GM10248 (cell line): ENCODE results near the gene BLMH.

ENCODE experiments used
- CTCF ChIA-PET: fragments of 300-600 bp; sonication (Branson Sonifier 250); formaldehyde crosslinking; extraction: SDS; loops from one replicate; lab custom pipeline; 2021; ENCODE audit warnings: antibody characterized with exemption; lab: Yijun Ruan, JAX
- POLR2A ChIA-PET: fragments of 350-650 bp; sonication (Branson Sonifier 250); formaldehyde crosslinking; extraction: SDS; loops from one replicate; lab custom pipeline; 2020; ENCODE audit warnings: antibody characterized with exemption; lab: Yijun Ruan, JAX
- DNase-seq: peaks from one replicate; pipeline ENCODE4 v3.0.0; 2012; ENCODE audit errors: extremely low spot score
- TF ChIP-seq, protein P1 (sequence below): IDR thresholded peaks from 2 replicates; pipeline ENCODE4 v1.5.1; 2012; ENCODE audit warnings: mild to moderate bottlenecking, low read depth; ENCODE audit errors: extremely low read depth, missing control alignments, control extremely low read depth

The BLMH gene

DNA sequence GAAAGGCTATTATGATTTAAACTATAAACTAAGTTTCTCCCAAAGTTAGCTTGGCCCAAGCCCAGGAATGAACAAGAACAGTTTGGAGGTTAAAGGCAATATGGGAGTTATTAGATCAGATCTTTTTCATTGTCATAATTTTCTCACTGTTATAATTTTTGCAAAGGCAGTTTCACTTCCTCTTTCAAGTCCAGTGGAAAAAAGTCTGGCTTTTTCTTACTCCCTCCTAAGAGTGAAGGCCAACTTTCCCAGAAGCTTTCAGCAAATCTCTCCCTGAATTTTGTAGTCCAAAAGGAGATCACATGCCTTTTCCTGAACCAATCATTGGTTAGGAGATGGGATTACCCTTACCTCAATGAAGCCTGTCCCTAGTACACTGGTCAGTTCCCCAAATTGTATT lies 9.1 kb upstream of the BLMH start:
- ChIA-PET CTCF (no interaction called here), POLR2A (no interaction called here)
- DNase-seq, result no peak
- TF ChIP-seq, protein P1, sequence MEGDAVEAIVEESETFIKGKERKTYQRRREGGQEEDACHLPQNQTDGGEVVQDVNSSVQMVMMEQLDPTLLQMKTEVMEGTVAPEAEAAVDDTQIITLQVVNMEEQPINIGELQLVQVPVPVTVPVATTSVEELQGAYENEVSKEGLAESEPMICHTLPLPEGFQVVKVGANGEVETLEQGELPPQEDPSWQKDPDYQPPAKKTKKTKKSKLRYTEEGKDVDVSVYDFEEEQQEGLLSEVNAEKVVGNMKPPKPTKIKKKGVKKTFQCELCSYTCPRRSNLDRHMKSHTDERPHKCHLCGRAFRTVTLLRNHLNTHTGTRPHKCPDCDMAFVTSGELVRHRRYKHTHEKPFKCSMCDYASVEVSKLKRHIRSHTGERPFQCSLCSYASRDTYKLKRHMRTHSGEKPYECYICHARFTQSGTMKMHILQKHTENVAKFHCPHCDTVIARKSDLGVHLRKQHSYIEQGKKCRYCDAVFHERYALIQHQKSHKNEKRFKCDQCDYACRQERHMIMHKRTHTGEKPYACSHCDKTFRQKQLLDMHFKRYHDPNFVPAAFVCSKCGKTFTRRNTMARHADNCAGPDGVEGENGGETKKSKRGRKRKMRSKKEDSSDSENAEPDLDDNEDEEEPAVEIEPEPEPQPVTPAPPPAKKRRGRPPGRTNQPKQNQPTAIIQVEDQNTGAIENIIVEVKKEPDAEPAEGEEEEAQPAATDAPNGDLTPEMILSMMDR, result no peak

- ChIA-PET CTCF (no interaction called here), POLR2A (no interaction called here)
- TF ChIP-seq, protein P1, result no peak
- DNase-seq, result no peak
Measured at GRCh38 chr17:30299000-30299399, 7.3 kb upstream of the BLMH start.

DNA sequence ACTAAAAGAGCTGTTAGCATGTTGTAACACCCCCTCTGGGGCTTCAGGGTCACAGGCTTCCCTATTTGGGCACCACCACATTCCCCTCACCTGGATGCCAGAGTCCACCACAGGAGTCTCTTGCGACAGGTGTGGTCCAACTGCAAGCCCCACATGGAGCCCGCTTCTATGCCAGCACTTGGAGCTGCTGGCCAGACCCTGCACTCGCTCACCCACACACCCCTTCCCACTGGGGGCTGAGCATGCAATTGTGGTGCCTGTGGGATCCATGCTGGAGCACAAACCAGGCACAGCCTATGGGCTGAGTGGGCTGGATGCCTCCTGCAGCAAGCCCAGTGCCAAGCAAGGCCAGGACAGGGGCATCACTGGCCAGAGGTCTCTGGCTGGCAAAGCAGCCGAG lies 6.0 kb upstream of the BLMH start:
- TF ChIP-seq, protein P1, result no peak
- POLR2A ChIA-PET, result no interaction called here
- DNase-seq, result no peak
- CTCF ChIA-PET, result no interaction called here

DNA sequence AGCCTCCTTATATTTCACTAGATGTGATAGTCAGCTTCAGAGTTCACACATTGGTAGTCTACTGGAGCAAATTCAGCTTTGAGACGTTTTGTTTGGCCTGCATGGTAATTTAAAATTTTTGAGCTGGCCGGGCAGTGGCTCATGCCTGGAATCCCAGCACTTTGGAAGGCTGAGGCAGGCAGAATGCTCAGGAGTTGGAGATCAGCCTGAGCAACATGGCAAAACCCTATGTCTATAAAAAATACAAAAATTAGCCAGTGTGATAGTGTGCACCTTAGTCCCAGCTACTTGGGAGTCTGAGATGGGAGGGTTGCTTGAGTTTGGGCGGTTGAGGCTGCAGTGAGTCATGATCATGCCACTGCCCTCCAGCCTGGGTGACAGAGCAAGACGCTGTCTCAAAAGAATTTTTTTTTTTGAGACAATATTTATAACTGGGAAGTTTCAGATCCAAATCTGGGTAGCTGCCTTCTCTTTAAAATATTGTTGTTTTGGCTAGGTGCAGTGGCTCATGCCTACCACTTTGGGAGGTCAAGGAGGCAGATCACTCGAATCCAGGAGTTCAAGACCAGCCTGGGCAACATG lies 4.8 kb upstream of the BLMH start:
- ChIA-PET CTCF (interaction anchor here (1.0 to 1.3 kb wide), 2 partner anchors 19 to 456 kb away, joined by 3 to 4 read pairs; no protein-coding TSS in a partner anchor), POLR2A (interaction anchor here (0.7 kb wide), 1 partner anchor 154 kb away, joined by 3 read pairs; no protein-coding TSS in a partner anchor)
- TF ChIP-seq, protein P1, result no peak
- no peak for DNase-seq

- DNase-seq, result no peak
- ChIA-PET POLR2A (no interaction called here), CTCF (interaction anchor here (0.9 to 2.0 kb wide), 10 partner anchors 12 to 188 kb away, joined by 3 to 10 read pairs (median 4); no protein-coding TSS in a partner anchor)
- TF ChIP-seq, protein P1, result no peak
Measured at GRCh38 chr17:30292286-30292858, 628 bp upstream of the BLMH start.

- TF ChIP-seq, protein P1, result no peak
- ChIA-PET CTCF (interaction anchor here (0.9 to 2.0 kb wide), 10 partner anchors 9 to 186 kb away, joined by 3 to 10 read pairs (median 4); no protein-coding TSS in a partner anchor), POLR2A (interaction anchor here (0.6 kb wide), 1 partner anchor 165 kb away, joined by 3 read pairs; no protein-coding TSS in a partner anchor)
- peak; percentile 59 for DNase-seq
Measured at GRCh38 chr17:30290696-30291542, 825 bp downstream of the BLMH start.
